ENCODE data around the gene BHLHE40. TPM values are rescaled to one million over a fixed set of nuclear protein-coding genes. Genes with fewer than 3 reads are reported as not detected.

The BHLHE40 gene
- total and polyA plus RNA-seq, 2 donors (not counting 3 experiments of a cell fraction or from before 2014, with no cell fraction given) = 40.3 to 57.9 TPM

GRCh38 chr3:5020242-5020722 lies 41.0 kb downstream of the BHLHE40 start:
- no peak overlapping the region for H3K4me2 ChIP-seq (ENCODE audit: insufficient read depth, low read length)
- dilution Hi-C loops (cut with MboI; ENCODE audit: extremely low pct_ligation_motif_present, low sequenced_read_pairs) (no loop called here), intact Hi-C loops (cut with micrococcal nuclease) (no loop called here)
- DNase-seq (ENCODE audit: low read depth, low spot score) (no peak), FAIRE-seq (no peak)
- peaks cover 42% of the 10 kb centered on the region for H3K4me1 ChIP-seq (ENCODE audit: control insufficient read depth, extremely low read depth, insufficient read depth, low read length)
- POLR2A ChIA-PET = no interaction called here
- no peaks in the 10 kb centered on the region for H4K20me1 ChIP-seq (replicated peaks; ENCODE audit: control insufficient read depth, extremely low read depth, insufficient read depth, low read length)
- no peak overlapping the region for H3K27ac ChIP-seq (ENCODE audit: insufficient read depth, low read depth, low read length)
- H3K9ac ChIP-seq (replicated peaks; ENCODE audit: extremely low read depth, insufficient read depth, low read length) = no peak overlapping the region
- no peaks in the 10 kb centered on the region for H3K27me3 ChIP-seq (ENCODE audit: control insufficient read depth in 2 of 2, insufficient read depth in 2 of 2, low read length in 2 of 2)
- CTCF ChIA-PET = interaction anchor here (1.6 to 10.7 kb wide), 2 partner anchors 27 to 39 kb away, joined by 4 to 327 read pairs; partner anchors contain the start of gene BHLHE40
- H3K9me3 ChIP-seq (replicated peaks; ENCODE audit: control insufficient read depth, insufficient read depth, low read length) = no peaks in the 10 kb centered on the region
- H3K4me3 ChIP-seq (replicated peaks in 1 of 3; ENCODE audit: insufficient read depth in 1 of 3, low read depth in 1 of 3, low read length in 3 of 3) = no peak overlapping the region
- H2AFZ ChIP-seq (ENCODE audit: low read depth, low read length) = no peak overlapping the region
- H3K9me1 ChIP-seq (replicated peaks; ENCODE audit: control insufficient read depth, extremely low read depth, insufficient read depth, low read length) = no peaks in the 10 kb centered on the region
- BruUV-seq (replicated peaks) = no TSS peak
- no peaks in the 10 kb centered on the region for H3K79me2 ChIP-seq (ENCODE audit: control insufficient read depth, insufficient read depth, low read length)
- TF ChIP-seq EZH2 (IDR thresholded peaks at IDR 0.05; ENCODE audit: borderline replicate concordance, low read depth, low read length, severe bottlenecking) = no peak
- TF ChIP-seq MAX (IDR thresholded peaks at IDR 0.05; ENCODE audit: insufficient read depth, insufficient read length) = no peak
- TF ChIP-seq FOS (IDR thresholded peaks at IDR 0.05; ENCODE audit: borderline replicate concordance, insufficient read depth, low read length) = no peak
- no peak for TF ChIP-seq GATA2 (IDR thresholded peaks at IDR 0.05; ENCODE audit: insufficient read depth, insufficient read length, low read depth, low read length)
- no peak for TF ChIP-seq MYC (IDR thresholded peaks at IDR 0.05; ENCODE audit: low read depth, low read length)
- TF ChIP-seq POLR2AphosphoS5 (IDR thresholded peaks at IDR 0.05; ENCODE audit: insufficient read depth, low read depth, low read length) = no peak
- no peak for TF ChIP-seq POLR2A (IDR thresholded peaks at IDR 0.05; ENCODE audit: low read depth, low read length)
- no peak for TF ChIP-seq JUN (IDR thresholded peaks at IDR 0.05; ENCODE audit: borderline replicate concordance, insufficient read depth, insufficient read length, low read depth)
- no peak for TF ChIP-seq CTCF (IDR thresholded peaks at IDR 0.05; ENCODE audit: extremely low read depth in 1 of 2, insufficient read depth in 1 of 2, low read depth in 1 of 2, low read length in 2 of 2)
- H3K36me3 ChIP-seq (ENCODE audit: control insufficient read depth in 2 of 2, extremely low read depth in 1 of 2, insufficient read depth in 2 of 2, low read length in 2 of 2) = no peaks in the 10 kb centered on the region
